HFFc6 (cell line): ENCODE data around the gene TRIM71. TPM values are rescaled to one million over a fixed set of nuclear protein-coding genes. Genes with fewer than 3 reads are reported as not detected.

Source experiments
- DNase-seq: peaks from one replicate; pipeline ENCODE4 v3.0.0-alpha.2; 2018
- H3K27ac Mint-ChIP-seq: 2 replicates; pipeline ENCODE4 v1.8.0; 2020; ENCODE audit warnings: mild to moderate bottlenecking, mixed read lengths
- H3K27me3 Mint-ChIP-seq: 2 replicates; pipeline ENCODE4 v1.8.0; 2021; ENCODE audit warnings: mild to moderate bottlenecking, moderate library complexity, mixed read lengths; ENCODE audit not compliant: insufficient read depth
- H3K36me3 Mint-ChIP-seq: 2 replicates; pipeline ENCODE4 v1.8.0; 2021; ENCODE audit warnings: low read depth, mixed read lengths
- H3K4me1 Mint-ChIP-seq: 2 replicates; pipeline ENCODE4 v1.8.0; 2020; ENCODE audit warnings: low read depth, mixed read lengths
- H3K4me3 Mint-ChIP-seq: 2 replicates; pipeline ENCODE4 v1.8.0; 2020; ENCODE audit warnings: mild to moderate bottlenecking, moderate library complexity, mixed read lengths
- H3K9me3 Mint-ChIP-seq: 2 replicates; pipeline ENCODE4 v1.8.0; 2020; ENCODE audit warnings: mild to moderate bottlenecking, mixed read lengths
- total RNA-seq, 6 experiments: library from RNA; stranded (reverse); fragmentation: NEBNext Ultra II Directional; extraction: Animal tissue kit (Norgen Biotek cat#: 25700); gene quantifications; 2 replicates in 1 of 6; 3 replicates in 5 of 6; pipeline ENCODE4 v1.2.3, GENCODE V29; 2021
- TF ChIP-seq, protein P1 (sequence below): fragments of 200-600 bp; sonication (generic); IDR thresholded peaks from 2 replicates; pipeline ENCODE4 v1.5.0; 2021; ENCODE audit warnings: antibody characterized with exemption, mild to moderate bottlenecking

Gene TRIM71
- total RNA-seq, 6 experiments from 2014 or later: not detected

DNA sequence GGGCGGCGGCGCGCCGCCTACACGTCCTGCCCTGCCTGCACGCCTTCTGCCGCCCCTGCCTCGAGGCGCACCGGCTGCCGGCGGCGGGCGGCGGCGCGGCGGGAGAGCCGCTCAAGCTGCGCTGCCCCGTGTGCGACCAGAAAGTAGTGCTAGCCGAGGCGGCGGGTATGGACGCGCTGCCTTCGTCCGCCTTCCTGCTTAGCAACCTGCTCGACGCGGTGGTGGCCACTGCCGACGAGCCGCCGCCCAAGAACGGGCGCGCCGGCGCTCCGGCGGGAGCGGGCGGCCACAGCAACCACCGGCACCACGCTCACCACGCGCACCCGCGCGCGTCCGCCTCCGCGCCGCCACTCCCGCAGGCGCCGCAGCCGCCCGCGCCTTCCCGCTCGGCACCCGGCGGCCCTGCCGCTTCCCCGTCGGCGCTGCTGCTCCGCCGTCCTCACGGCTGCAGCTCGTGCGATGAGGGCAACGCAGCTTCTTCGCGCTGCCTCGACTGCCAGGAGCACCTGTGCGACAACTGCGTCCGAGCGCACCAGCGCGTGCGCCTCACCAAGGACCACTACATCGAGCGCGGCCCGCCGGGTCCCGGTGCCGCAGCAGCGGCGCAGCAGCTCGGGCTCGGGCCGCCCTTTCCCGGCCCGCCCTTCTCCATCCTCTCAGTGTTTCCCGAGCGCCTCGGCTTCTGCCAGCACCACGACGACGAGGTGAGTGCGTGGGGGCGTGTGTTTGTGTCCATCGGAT, 602 bp downstream of the TRIM71 start:
- Mint-ChIP-seq H3K27ac (no peak overlapping the region), H3K4me1 (no peaks in the 10 kb centered on the region), H3K36me3 (peaks cover 8% of the 10 kb centered on the region), H3K9me3 (peaks cover 17% of the 10 kb centered on the region), H3K4me3 (no peak overlapping the region), H3K27me3 (peaks cover 51% of the 10 kb centered on the region)
- TF ChIP-seq, protein P1, sequence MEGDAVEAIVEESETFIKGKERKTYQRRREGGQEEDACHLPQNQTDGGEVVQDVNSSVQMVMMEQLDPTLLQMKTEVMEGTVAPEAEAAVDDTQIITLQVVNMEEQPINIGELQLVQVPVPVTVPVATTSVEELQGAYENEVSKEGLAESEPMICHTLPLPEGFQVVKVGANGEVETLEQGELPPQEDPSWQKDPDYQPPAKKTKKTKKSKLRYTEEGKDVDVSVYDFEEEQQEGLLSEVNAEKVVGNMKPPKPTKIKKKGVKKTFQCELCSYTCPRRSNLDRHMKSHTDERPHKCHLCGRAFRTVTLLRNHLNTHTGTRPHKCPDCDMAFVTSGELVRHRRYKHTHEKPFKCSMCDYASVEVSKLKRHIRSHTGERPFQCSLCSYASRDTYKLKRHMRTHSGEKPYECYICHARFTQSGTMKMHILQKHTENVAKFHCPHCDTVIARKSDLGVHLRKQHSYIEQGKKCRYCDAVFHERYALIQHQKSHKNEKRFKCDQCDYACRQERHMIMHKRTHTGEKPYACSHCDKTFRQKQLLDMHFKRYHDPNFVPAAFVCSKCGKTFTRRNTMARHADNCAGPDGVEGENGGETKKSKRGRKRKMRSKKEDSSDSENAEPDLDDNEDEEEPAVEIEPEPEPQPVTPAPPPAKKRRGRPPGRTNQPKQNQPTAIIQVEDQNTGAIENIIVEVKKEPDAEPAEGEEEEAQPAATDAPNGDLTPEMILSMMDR: no peak
- DNase-seq: no peak

DNA sequence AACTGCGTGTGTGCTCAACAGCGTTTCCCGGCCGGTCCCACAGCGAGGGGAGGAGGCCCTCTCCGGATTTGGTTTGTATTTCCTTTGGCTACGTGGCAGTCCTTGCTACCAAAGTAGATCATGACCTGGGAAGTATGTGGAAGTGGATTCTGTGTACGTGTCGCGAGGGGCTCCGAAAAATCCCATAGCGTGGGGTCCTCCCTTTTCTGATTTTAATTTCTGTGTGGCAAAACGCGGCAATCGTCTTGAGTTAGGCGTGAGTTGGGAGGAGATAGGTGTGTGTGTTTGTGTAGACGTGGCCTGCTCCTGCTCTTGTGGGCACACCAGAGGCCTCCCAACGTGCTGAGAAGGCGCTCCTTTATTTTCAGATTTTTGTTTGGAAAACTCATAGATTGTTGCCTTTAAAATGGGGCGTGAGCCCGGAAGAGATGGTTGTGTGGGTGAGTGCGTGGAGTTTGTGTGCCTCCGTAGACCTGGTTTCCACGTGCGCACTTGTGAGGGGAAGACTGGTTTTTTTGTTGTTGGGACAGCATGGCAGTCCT, 1.2 kb downstream of the TRIM71 start:
- Mint-ChIP-seq H3K4me3 (no peak overlapping the region), H3K27me3 (peaks cover 52% of the 10 kb centered on the region)
- no peak for DNase-seq

DNA sequence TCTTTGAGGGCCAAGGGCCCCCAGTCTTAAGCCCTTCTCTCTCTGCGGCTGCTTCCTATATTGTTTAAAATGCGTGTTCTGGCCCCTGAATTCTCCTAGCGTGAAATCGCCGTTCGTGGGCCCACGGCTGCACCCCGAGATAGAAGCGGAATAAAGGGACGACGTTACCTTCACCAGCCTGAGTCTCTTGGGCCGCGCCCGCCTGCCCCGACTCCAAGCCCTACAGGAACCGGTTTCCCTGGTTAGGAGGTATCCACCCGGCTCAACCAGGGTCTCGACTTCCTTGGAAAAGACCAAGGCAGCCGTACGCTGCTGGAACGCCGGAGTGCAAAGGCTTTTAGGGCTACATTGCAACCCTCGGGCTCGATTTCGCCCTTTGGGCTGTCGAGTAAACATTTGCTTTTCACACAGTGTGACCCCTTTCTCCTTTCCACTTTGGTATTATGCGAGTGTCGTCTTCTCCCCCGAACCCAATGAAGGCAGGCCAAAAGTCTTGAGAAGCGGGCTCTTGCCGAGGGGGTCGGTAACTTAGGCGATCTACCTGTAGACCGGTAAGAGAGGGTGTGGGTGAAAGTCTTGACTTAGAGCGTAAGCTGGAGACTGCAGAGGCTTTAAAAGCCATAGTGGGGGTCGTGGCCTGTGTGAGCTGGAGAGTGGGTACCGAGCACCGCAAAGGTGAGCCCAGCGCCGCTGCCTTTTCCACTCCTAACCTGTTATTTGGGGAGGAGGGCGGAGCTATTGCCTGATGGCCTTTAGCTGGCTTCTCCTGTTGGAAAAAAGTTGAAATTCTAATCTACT, 2.0 kb downstream of the TRIM71 start:
- Mint-ChIP-seq H3K4me1 (no peaks in the 10 kb centered on the region), H3K36me3 (peaks cover 8% of the 10 kb centered on the region), H3K27ac (no peak overlapping the region), H3K27me3 (peaks cover 52% of the 10 kb centered on the region), H3K4me3 (no peak overlapping the region), H3K9me3 (peaks cover 17% of the 10 kb centered on the region)
- DNase-seq: no peak
- TF ChIP-seq, protein P1: no peak

More for the DNA sequence above, 1.2 kb downstream of the TRIM71 start:
- H3K27ac Mint-ChIP-seq: no peak overlapping the region
- peaks cover 17% of the 10 kb centered on the region for H3K9me3 Mint-ChIP-seq
- no peaks in the 10 kb centered on the region for H3K4me1 Mint-ChIP-seq
- TF ChIP-seq, protein P1: no peak
- H3K36me3 Mint-ChIP-seq: peaks cover 8% of the 10 kb centered on the region

DNA sequence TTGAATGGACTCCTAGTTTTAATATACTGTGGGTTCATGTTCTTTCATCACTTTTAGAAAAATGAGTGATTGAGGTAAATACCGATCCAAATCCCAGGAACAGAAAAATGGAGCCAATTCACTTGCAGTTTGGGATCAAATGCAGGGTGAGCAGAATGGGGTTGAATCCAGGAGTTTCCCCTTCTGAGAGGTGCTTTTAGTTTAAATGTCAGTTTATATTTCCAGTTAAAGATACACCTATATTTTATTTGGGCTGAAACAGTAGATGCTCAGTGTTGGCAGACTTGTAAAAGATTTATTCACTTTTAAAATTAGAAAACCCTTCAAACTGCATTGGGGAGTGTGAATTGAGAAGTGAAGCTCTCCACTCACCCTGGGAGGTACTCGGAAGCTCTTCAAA, 2.6 kb downstream of the TRIM71 start:
- peaks cover 55% of the 10 kb centered on the region for H3K27me3 Mint-ChIP-seq
- H3K36me3 Mint-ChIP-seq: peaks cover 8% of the 10 kb centered on the region
- H3K4me1 Mint-ChIP-seq: no peaks in the 10 kb centered on the region
- no peak overlapping the region for H3K27ac Mint-ChIP-seq
- no peak for DNase-seq
- no peak overlapping the region for H3K4me3 Mint-ChIP-seq
- TF ChIP-seq, protein P1: no peak
- peaks cover 17% of the 10 kb centered on the region for H3K9me3 Mint-ChIP-seq

DNA sequence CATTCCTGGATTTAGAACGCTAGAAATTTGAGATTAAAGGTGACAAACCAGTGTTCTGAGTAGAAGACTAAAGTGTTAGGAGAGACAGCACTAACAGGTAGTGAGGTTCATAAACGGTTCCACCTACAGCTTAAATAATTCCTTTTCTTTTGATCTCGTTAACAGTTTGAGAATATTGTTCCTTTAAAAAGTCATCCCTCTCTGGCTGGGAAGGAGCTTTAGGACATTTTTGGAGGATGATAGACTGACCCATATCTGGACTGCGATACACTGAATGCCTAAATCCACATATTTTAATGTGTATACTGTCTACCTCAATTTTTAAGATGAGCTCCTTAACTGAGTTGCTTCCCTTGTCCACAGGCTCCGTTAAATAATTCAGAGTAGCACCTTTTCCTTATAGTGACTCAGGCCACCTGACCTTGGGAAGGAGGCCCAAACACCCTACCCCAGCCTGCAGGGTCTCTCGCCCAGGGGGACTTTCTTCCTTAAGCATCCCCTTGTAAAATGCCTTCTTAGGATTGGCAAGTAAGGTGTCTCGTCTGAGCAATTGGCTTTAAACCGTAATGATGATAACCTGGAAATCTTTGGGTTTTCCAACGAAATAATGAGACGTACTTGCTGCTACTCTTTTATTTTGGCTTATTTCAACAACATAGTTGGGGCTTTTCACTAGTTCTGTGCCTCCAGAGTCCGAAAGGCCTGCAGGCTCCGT, 3.3 kb downstream of the TRIM71 start:
- Mint-ChIP-seq H3K27me3 (peaks cover 53% of the 10 kb centered on the region), H3K4me1 (no peaks in the 10 kb centered on the region), H3K36me3 (peaks cover 8% of the 10 kb centered on the region), H3K9me3 (peaks cover 17% of the 10 kb centered on the region), H3K27ac (no peak overlapping the region), H3K4me3 (no peak overlapping the region)
- TF ChIP-seq, protein P1: no peak
- no peak for DNase-seq
